Activated naive CD8-positive, alpha-beta T cell treated with anti-CD3 and anti-CD28 coated beads, Interleukin-2, amount 50 U/mL, for 24 hours (primary cell): ENCODE data around the gene RAB7B.
A peak's percentile ranks its signal among the peaks of the same experiment; 100 is the strongest.
"Not testable (repeated sequence)": the region's sequence is repeated elsewhere in the genome, so short reads cannot be mapped to it uniquely, and the experiment has no call there.

Source experiments
- ATAC-seq: fragments of 150-1000 bp; cut with Tn5 transposase; one replicate; pipeline ENCODE4 v1.10.0; 2021
- DNase-seq: peaks from one replicate; pipeline ENCODE4 v3.0.0; 2021
- H3K27ac Mint-ChIP-seq: one replicate; pipeline ENCODE4 v1.8.0; 2021; ENCODE audit warnings: mild to moderate bottlenecking, mixed read lengths
- H3K27me3 Mint-ChIP-seq: one replicate; pipeline ENCODE4 v1.8.0; 2021; ENCODE audit warnings: mixed read lengths
- H3K36me3 Mint-ChIP-seq: one replicate; pipeline ENCODE4 v1.8.0; 2021; ENCODE audit warnings: low read depth, mixed read lengths
- H3K4me1 Mint-ChIP-seq: one replicate; pipeline ENCODE4 v1.8.0; 2021; ENCODE audit warnings: mixed read lengths
- H3K4me3 Mint-ChIP-seq: one replicate; pipeline ENCODE4 v1.8.0; 2021; ENCODE audit warnings: mild to moderate bottlenecking, moderate library complexity, mixed read lengths
- H3K9me3 Mint-ChIP-seq: one replicate; pipeline ENCODE4 v1.8.0; 2021; ENCODE audit warnings: mixed read lengths

Gene RAB7B

GRCh38 chr1:206002871-206003801 is at the start of gene RAB7B:
Gene RAB7B (minus strand): TSS chr1:206003395. CDS start chr1:205994135, 9,260 bp downstream.
- peak; percentile 13 for ATAC-seq
- H3K27me3 Mint-ChIP-seq: peaks cover 9% of the 10 kb centered on the region
- H3K9me3 Mint-ChIP-seq: no peaks in the 10 kb centered on the region
- no peak within 1 kb of the TSS for H3K4me3 Mint-ChIP-seq
- no peaks in the 10 kb centered on the region for H3K36me3 Mint-ChIP-seq
- peaks cover 38% of the 10 kb centered on the region for H3K4me1 Mint-ChIP-seq
- no peak within 1 kb of the TSS for H3K27ac Mint-ChIP-seq
- DNase-seq: no peak

- not testable (repeated sequence) for DNase-seq, H3K9me3 Mint-ChIP-seq, ATAC-seq, H3K4me3 Mint-ChIP-seq, H3K36me3 Mint-ChIP-seq, H3K27me3 Mint-ChIP-seq
- Mint-ChIP-seq H3K27ac (peak overlapping the region; percentile 82), H3K4me1 (peaks cover 55% of the 10 kb centered on the region)
Observed at GRCh38 chr1:206052231-206052865, 49.2 kb upstream of the RAB7B start.

GRCh38 chr1:206050655-206051235 is 47.5 kb upstream of the RAB7B start:
- ATAC-seq (peak; percentile 92), DNase-seq (peak; percentile 62)
- Mint-ChIP-seq H3K9me3 (no peaks in the 10 kb centered on the region), H3K4me1 (peaks cover 55% of the 10 kb centered on the region), H3K4me3 (peak overlapping the region; percentile 21), H3K27ac (peak overlapping the region; percentile 82), H3K27me3 (peaks cover 4% of the 10 kb centered on the region), H3K36me3 (no peaks in the 10 kb centered on the region)

GRCh38 chr1:206049919-206050600 is 46.9 kb upstream of the RAB7B start:
- Mint-ChIP-seq H3K4me1 (peaks cover 55% of the 10 kb centered on the region), H3K9me3 (no peaks in the 10 kb centered on the region), H3K27ac (peak overlapping the region; percentile 82), H3K4me3 (no peak overlapping the region), H3K27me3 (peaks cover 4% of the 10 kb centered on the region), H3K36me3 (no peaks in the 10 kb centered on the region)
- ATAC-seq (no peak), DNase-seq (no peak)

- H3K4me3 Mint-ChIP-seq: no peak overlapping the region
- H3K27me3 Mint-ChIP-seq: peaks cover 4% of the 10 kb centered on the region
- no peak overlapping the region for H3K27ac Mint-ChIP-seq
- H3K4me1 Mint-ChIP-seq: peaks cover 55% of the 10 kb centered on the region
- H3K36me3 Mint-ChIP-seq: no peaks in the 10 kb centered on the region
- no peaks in the 10 kb centered on the region for H3K9me3 Mint-ChIP-seq
- ATAC-seq (peak; percentile 69), DNase-seq (no peak)
Observed at GRCh38 chr1:206049293-206049692, 46.1 kb upstream of the RAB7B start.

- Mint-ChIP-seq H3K9me3 (no peaks in the 10 kb centered on the region), H3K27ac (no peak overlapping the region), H3K27me3 (peaks cover 3% of the 10 kb centered on the region), H3K4me3 (no peak overlapping the region), H3K4me1 (peaks cover 53% of the 10 kb centered on the region), H3K36me3 (no peaks in the 10 kb centered on the region)
- DNase-seq (no peak), ATAC-seq (no peak)
Observed at GRCh38 chr1:206048582-206048981, 45.4 kb upstream of the RAB7B start.

- Mint-ChIP-seq H3K27me3 (peaks cover 3% of the 10 kb centered on the region), H3K9me3 (no peaks in the 10 kb centered on the region), H3K27ac (no peak overlapping the region), H3K36me3 (no peaks in the 10 kb centered on the region), H3K4me3 (no peak overlapping the region), H3K4me1 (peaks cover 42% of the 10 kb centered on the region)
- no peak for ATAC-seq
- no peak for DNase-seq
Observed at GRCh38 chr1:206047271-206047670, 44.1 kb upstream of the RAB7B start.

- Mint-ChIP-seq H3K4me1 (peaks cover 29% of the 10 kb centered on the region), H3K9me3 (no peaks in the 10 kb centered on the region), H3K27ac (no peak overlapping the region), H3K4me3 (no peak overlapping the region), H3K27me3 (peaks cover 12% of the 10 kb centered on the region), H3K36me3 (no peaks in the 10 kb centered on the region)
- ATAC-seq (no peak), DNase-seq (no peak)
Observed at GRCh38 chr1:206041640-206042039, 38.4 kb upstream of the RAB7B start.

- H3K4me3 Mint-ChIP-seq: no peak overlapping the region
- no peak for ATAC-seq
- H3K27ac Mint-ChIP-seq: no peak overlapping the region
- peaks cover 30% of the 10 kb centered on the region for H3K4me1 Mint-ChIP-seq
- H3K27me3 Mint-ChIP-seq: peaks cover 12% of the 10 kb centered on the region
- no peak for DNase-seq
- H3K9me3 Mint-ChIP-seq: no peaks in the 10 kb centered on the region
- no peaks in the 10 kb centered on the region for H3K36me3 Mint-ChIP-seq
Observed at GRCh38 chr1:206040328-206040727, 37.1 kb upstream of the RAB7B start.

- Mint-ChIP-seq H3K4me1 (peaks cover 34% of the 10 kb centered on the region), H3K9me3 (no peaks in the 10 kb centered on the region), H3K4me3 (no peak overlapping the region)
Observed at GRCh38 chr1:206039046-206039973, 36.1 kb upstream of the RAB7B start.

GRCh38 chr1:206037581-206037980 is 34.4 kb upstream of the RAB7B start:
- no peaks in the 10 kb centered on the region for H3K36me3 Mint-ChIP-seq
- H3K4me1 Mint-ChIP-seq: peaks cover 34% of the 10 kb centered on the region
- no peak for ATAC-seq
- no peak overlapping the region for H3K4me3 Mint-ChIP-seq
- H3K27me3 Mint-ChIP-seq: peaks cover 16% of the 10 kb centered on the region
- no peak overlapping the region for H3K27ac Mint-ChIP-seq
- DNase-seq: no peak
- no peaks in the 10 kb centered on the region for H3K9me3 Mint-ChIP-seq

More at GRCh38 chr1:206039046-206039973, 36.1 kb upstream of the RAB7B start:
- no peak for ATAC-seq
- H3K27me3 Mint-ChIP-seq: peaks cover 14% of the 10 kb centered on the region
- H3K36me3 Mint-ChIP-seq: no peaks in the 10 kb centered on the region
- peak overlapping the region; percentile 38 for H3K27ac Mint-ChIP-seq
- DNase-seq: no peak

- peak; percentile 63 for ATAC-seq
- H3K27me3 Mint-ChIP-seq: peaks cover 16% of the 10 kb centered on the region
- DNase-seq: no peak
- H3K4me1 Mint-ChIP-seq: peaks cover 33% of the 10 kb centered on the region
- no peaks in the 10 kb centered on the region for H3K36me3 Mint-ChIP-seq
- H3K9me3 Mint-ChIP-seq: no peaks in the 10 kb centered on the region
- no peak overlapping the region for H3K27ac Mint-ChIP-seq
- no peak overlapping the region for H3K4me3 Mint-ChIP-seq
Observed at GRCh38 chr1:206036663-206037455, 33.7 kb upstream of the RAB7B start.

- Mint-ChIP-seq H3K4me1 (peaks cover 29% of the 10 kb centered on the region), H3K9me3 (no peaks in the 10 kb centered on the region), H3K27me3 (peaks cover 10% of the 10 kb centered on the region), H3K36me3 (no peaks in the 10 kb centered on the region), H3K27ac (peak overlapping the region; percentile 10), H3K4me3 (peak overlapping the region; percentile 55)
- no peak for DNase-seq
- ATAC-seq: no peak
Observed at GRCh38 chr1:206035027-206035426, 31.8 kb upstream of the RAB7B start.
